HepG2 (cell line): ENCODE results near the gene ANAPC1. TPM values are rescaled to one million over a fixed set of nuclear protein-coding genes. Genes with fewer than 3 reads are reported as not detected.

Source experiments
- AKAP8 ChIP-seq: sonication (generic); formaldehyde crosslinking; IDR thresholded peaks from 2 replicates; pipeline ENCODE4 v1.5.1; 2020; ENCODE audit warnings: mild to moderate bottlenecking, missing genetic modification reagents
- ATF2 ChIP-seq: sonication (generic); formaldehyde crosslinking; IDR thresholded peaks from 2 replicates; pipeline ENCODE4 v1.4.0; 2020; ENCODE audit warnings: missing genetic modification reagents
- CCDC6 ChIP-seq: sonication (generic); formaldehyde crosslinking; IDR thresholded peaks from 2 replicates; pipeline ENCODE4 v1.8.1; 2022; ENCODE audit warnings: mild to moderate bottlenecking, missing genetic modification reagents, moderate library complexity
- ETV6 ChIP-seq: sonication (generic); formaldehyde crosslinking; conservative IDR thresholded peaks from 2 replicates; pipeline ENCODE4 v1.4.0; 2020; ENCODE audit warnings: missing genetic modification reagents
- HOXA3 ChIP-seq: sonication (generic); formaldehyde crosslinking; IDR thresholded peaks from 2 replicates; pipeline ENCODE4 v1.5.0; 2020; ENCODE audit warnings: missing genetic modification reagents
- MAFF ChIP-seq: IDR thresholded peaks from 2 replicates; pipeline ENCODE4 v1.6.1; 2011; ENCODE audit warnings: low read depth, low read length, improper control_type of control experiment
- MNT ChIP-seq: fragments of 450-650 bp; IDR thresholded peaks from 2 replicates; pipeline ENCODE4 v1.6.1; 2016
- NFAT5 ChIP-seq: sonication (generic); formaldehyde crosslinking; IDR thresholded peaks from 2 replicates; pipeline ENCODE4 v1.4.0; 2020; ENCODE audit warnings: missing genetic modification reagents
- NFKB2 ChIP-seq: sonication (generic); formaldehyde crosslinking; IDR thresholded peaks from 2 replicates; pipeline ENCODE4 v1.4.0; 2020; ENCODE audit warnings: missing genetic modification reagents, borderline replicate concordance
- RFX3 ChIP-seq: IDR thresholded peaks from 2 replicates; pipeline ENCODE4 v1.6.1; 2016; ENCODE audit warnings: missing biosample characterization, missing genetic modification reagents
- SMYD3 ChIP-seq: sonication (generic); formaldehyde crosslinking; IDR thresholded peaks from 2 replicates; pipeline ENCODE4 v1.8.1; 2023; ENCODE audit warnings: mild to moderate bottlenecking, missing genetic modification reagents
- SRSF4 ChIP-seq: fragments of 200-400 bp; formaldehyde crosslinking; IDR thresholded peaks from one replicate; pipeline ENCODE4 v1.6.1; 2018; ENCODE audit warnings: mild to moderate bottlenecking, low read depth, low read length, moderate library complexity; ENCODE audit not compliant: poor library complexity, severe bottlenecking
- STAG1 ChIP-seq: sonication (generic); formaldehyde crosslinking; IDR thresholded peaks from 2 replicates; pipeline ENCODE4 v1.4.0; 2020; ENCODE audit warnings: missing genetic modification reagents
- ZNF160 ChIP-seq: sonication (generic); formaldehyde crosslinking; IDR thresholded peaks from 2 replicates; pipeline ENCODE4 v1.8.0; 2022; ENCODE audit warnings: mild to moderate bottlenecking, inconsistent platforms, missing genetic modification reagents
- ZNF333 ChIP-seq: sonication (generic); formaldehyde crosslinking; IDR thresholded peaks from 2 replicates; pipeline ENCODE4 v1.4.0; 2020; ENCODE audit warnings: mild to moderate bottlenecking, missing genetic modification reagents, borderline replicate concordance
- ZNF350 ChIP-seq: sonication (generic); formaldehyde crosslinking; IDR thresholded peaks from 2 replicates; pipeline ENCODE4 v1.4.0; 2020; ENCODE audit warnings: mild to moderate bottlenecking, low read depth, missing genetic modification reagents, borderline replicate concordance
- polyA plus RNA-seq, 8 experiments: library from polyadenylated mRNA; depleted of rRNA in 3 of 8; stranded (reverse) in 7 of 8; unstranded in 1 of 8; fragments of >200 nt; fragmentation: Illumina TruSeq in 4 of 8; extraction: Trizol in 4 of 8; gene quantifications; 2 replicates each; pipeline versions ENCODE4 v1.2.1 to v1.2.3, GENCODE V29; 2011 to 2016; ENCODE audit warnings: low read depth in 4 of 8, missing spikeins in 1 of 8, mixed read lengths in 1 of 8; ENCODE audit not compliant: insufficient read depth in 1 of 8
- total RNA-seq, 5 experiments: library from RNA; depleted of rRNA; stranded (reverse); fragments of >200 nt; fragmentation: Illumina TruSeq; extraction: Trizol; gene quantifications; 2 replicates each; pipeline ENCODE4 v1.2.3, GENCODE V29; 2016; ENCODE audit warnings: low read depth in 1 of 5
- TF ChIP-seq, protein P1 (sequence below): IDR thresholded peaks from 2 replicates; pipeline ENCODE4 v1.6.1; 2016; ENCODE audit warnings: mild to moderate bottlenecking
- TF ChIP-seq, protein P2 (sequence below): sonication (generic); formaldehyde crosslinking; conservative IDR thresholded peaks from 2 replicates; pipeline ENCODE4 v1.4.0; 2020; ENCODE audit warnings: missing genetic modification reagents

Gene ANAPC1
- total and polyA plus RNA-seq, 2 of the 13 experiments (the other 11 are each of a cell fraction or from before 2014, with no cell fraction given) = 50.0 to 89.7 TPM

GRCh38 chr2:111898703-111899514 lies 14.9 kb upstream of the ANAPC1 start (continued):
- TF ChIP-seq HOXA3 (CRISPR knock-in tag) = no peak; the same call in 1 of the 2 replicates
- peak; percentile 61 for TF ChIP-seq ZNF333
- 0 out of 2 replicates have a peak, but pooled peaks have one; percentile 7 for TF ChIP-seq RFX3 (CRISPR knock-in tag)
- TF ChIP-seq ETV6 (CRISPR knock-in tag) = no peak
- TF ChIP-seq CCDC6 (CRISPR knock-in tag) = peak; percentile 62
- peak; percentile 69; the same call in 1 of the 2 replicates for TF ChIP-seq AKAP8
- peak; percentile 16; the same call in 1 of the 2 replicates for TF ChIP-seq ZNF350
- peak; percentile 8; the same call in 1 of the 2 replicates for TF ChIP-seq STAG1 (CRISPR knock-in tag)
- TF ChIP-seq, protein P1, sequence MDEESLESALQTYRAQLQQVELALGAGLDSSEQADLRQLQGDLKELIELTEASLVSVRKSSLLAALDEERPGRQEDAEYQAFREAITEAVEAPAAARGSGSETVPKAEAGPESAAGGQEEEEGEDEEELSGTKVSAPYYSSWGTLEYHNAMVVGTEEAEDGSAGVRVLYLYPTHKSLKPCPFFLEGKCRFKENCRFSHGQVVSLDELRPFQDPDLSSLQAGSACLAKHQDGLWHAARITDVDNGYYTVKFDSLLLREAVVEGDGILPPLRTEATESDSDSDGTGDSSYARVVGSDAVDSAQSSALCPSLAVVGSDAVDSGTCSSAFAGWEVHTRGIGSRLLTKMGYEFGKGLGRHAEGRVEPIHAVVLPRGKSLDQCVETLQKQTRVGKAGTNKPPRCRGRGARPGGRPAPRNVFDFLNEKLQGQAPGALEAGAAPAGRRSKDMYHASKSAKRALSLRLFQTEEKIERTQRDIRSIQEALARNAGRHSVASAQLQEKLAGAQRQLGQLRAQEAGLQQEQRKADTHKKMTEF = peak; percentile 38; the same call in 1 of the 2 replicates
- no peak for TF ChIP-seq MAFF
- peak; percentile 66; the same call in 1 of the 2 replicates for TF ChIP-seq NFAT5 (CRISPR knock-in tag)
- no peak for TF ChIP-seq SRSF4
- TF ChIP-seq NFKB2 (CRISPR knock-in tag) = peak; percentile 46; the same call in 1 of the 2 replicates
- TF ChIP-seq ATF2 (CRISPR knock-in tag) = peak; percentile 66
- peak; percentile 42; the same call in 1 of the 2 replicates for TF ChIP-seq ZNF160
- TF ChIP-seq, protein P2, sequence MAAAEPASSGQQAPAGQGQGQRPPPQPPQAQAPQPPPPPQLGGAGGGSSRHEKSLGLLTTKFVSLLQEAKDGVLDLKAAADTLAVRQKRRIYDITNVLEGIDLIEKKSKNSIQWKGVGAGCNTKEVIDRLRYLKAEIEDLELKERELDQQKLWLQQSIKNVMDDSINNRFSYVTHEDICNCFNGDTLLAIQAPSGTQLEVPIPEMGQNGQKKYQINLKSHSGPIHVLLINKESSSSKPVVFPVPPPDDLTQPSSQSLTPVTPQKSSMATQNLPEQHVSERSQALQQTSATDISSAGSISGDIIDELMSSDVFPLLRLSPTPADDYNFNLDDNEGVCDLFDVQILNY (CRISPR knock-in tag) = peak; percentile 5; the same call in 1 of the 2 replicates
- no peak for TF ChIP-seq MNT
- TF ChIP-seq SMYD3 = no peak
